Peyer's patch (tissue), 4 donors: ENCODE measurements around the gene LST1.

Experiments used
- POLR2A ChIP-seq, 2 donors: fragments of 450-650 bp; IDR thresholded peaks; one replicate each; pipeline ENCODE4 v1.5.1; 2017; ENCODE audit warnings: antibody characterized with exemption in 2 of 2, mild to moderate bottlenecking in 2 of 2, moderate library complexity in 2 of 2
- TF ChIP-seq, protein P1 (sequence below), 6 experiments: fragments of 450-650 bp in 4 of 6; fragments of 200-600 bp in 2 of 6; sonication (generic) in 1 of 6; IDR thresholded peaks; one replicate each; pipeline ENCODE4 v1.5.1; 2017 to 2019; ENCODE audit warnings: antibody characterized with exemption in 6 of 6, mild to moderate bottlenecking in 3 of 6, moderate library complexity in 1 of 6

GRCh38 chr6:31579119-31579505, 7.0 kb upstream of the LST1 start:
- no peak for TF ChIP-seq POLR2A (IDR thresholded peaks at IDR 0.05)
- TF ChIP-seq, protein P1, sequence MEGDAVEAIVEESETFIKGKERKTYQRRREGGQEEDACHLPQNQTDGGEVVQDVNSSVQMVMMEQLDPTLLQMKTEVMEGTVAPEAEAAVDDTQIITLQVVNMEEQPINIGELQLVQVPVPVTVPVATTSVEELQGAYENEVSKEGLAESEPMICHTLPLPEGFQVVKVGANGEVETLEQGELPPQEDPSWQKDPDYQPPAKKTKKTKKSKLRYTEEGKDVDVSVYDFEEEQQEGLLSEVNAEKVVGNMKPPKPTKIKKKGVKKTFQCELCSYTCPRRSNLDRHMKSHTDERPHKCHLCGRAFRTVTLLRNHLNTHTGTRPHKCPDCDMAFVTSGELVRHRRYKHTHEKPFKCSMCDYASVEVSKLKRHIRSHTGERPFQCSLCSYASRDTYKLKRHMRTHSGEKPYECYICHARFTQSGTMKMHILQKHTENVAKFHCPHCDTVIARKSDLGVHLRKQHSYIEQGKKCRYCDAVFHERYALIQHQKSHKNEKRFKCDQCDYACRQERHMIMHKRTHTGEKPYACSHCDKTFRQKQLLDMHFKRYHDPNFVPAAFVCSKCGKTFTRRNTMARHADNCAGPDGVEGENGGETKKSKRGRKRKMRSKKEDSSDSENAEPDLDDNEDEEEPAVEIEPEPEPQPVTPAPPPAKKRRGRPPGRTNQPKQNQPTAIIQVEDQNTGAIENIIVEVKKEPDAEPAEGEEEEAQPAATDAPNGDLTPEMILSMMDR (IDR thresholded peaks at IDR 0.05), result no peak
